Nephron progenitor cell (in vitro differentiated cells): ENCODE measurements around the gene ADAMTSL3.
"Not testable (repeated sequence)": the region's sequence is repeated elsewhere in the genome, so short reads cannot be mapped to it uniquely, and the experiment has no call there.

Experiments
- DNase-seq: peaks from one replicate; pipeline ENCODE4 v3.0.0; 2021
- H3K27ac Mint-ChIP-seq: 2 replicates; pipeline ENCODE4 v1.8.0; 2021; ENCODE audit warnings: mild to moderate bottlenecking, moderate library complexity, mixed read lengths
- H3K27me3 Mint-ChIP-seq: 2 replicates; pipeline ENCODE4 v1.8.0; 2021; ENCODE audit warnings: mild to moderate bottlenecking, low read depth, mixed read lengths; ENCODE audit not compliant: poor library complexity
- H3K36me3 Mint-ChIP-seq: 2 replicates; pipeline ENCODE4 v1.8.0; 2021; ENCODE audit warnings: low read depth, mixed read lengths
- H3K4me1 Mint-ChIP-seq: 2 replicates; pipeline ENCODE4 v1.8.0; 2021; ENCODE audit warnings: mixed read lengths
- H3K4me3 Mint-ChIP-seq: 2 replicates; pipeline ENCODE4 v1.8.0; 2021; ENCODE audit warnings: mild to moderate bottlenecking, moderate library complexity, mixed read lengths
- H3K9me3 Mint-ChIP-seq: 2 replicates; pipeline ENCODE4 v1.8.0; 2021; ENCODE audit warnings: mild to moderate bottlenecking, moderate library complexity, mixed read lengths
- CTCF ChIP-seq: fragments of 200-600 bp; sonication (generic); IDR thresholded peaks from 2 replicates; pipeline ENCODE4 v1.5.0; 2021; ENCODE audit warnings: antibody characterized with exemption

The ADAMTSL3 gene

GRCh38 chr15:84082739-84083138 lies 428.8 kb downstream of the ADAMTSL3 start:
- no peak overlapping the region for H3K27ac Mint-ChIP-seq
- H3K9me3 Mint-ChIP-seq = peaks cover 4% of the 10 kb centered on the region
- TF ChIP-seq CTCF = no peak
- no peak for DNase-seq
- peaks cover 15% of the 10 kb centered on the region for H3K4me1 Mint-ChIP-seq
- no peaks in the 10 kb centered on the region for H3K36me3 Mint-ChIP-seq
- peaks cover 71% of the 10 kb centered on the region for H3K27me3 Mint-ChIP-seq
- H3K4me3 Mint-ChIP-seq = no peak overlapping the region

- H3K4me3 Mint-ChIP-seq, H3K36me3 Mint-ChIP-seq, H3K4me1 Mint-ChIP-seq, H3K9me3 Mint-ChIP-seq, H3K27ac Mint-ChIP-seq, DNase-seq: not testable (repeated sequence)
- peaks cover 40% of the 10 kb centered on the region for H3K27me3 Mint-ChIP-seq
Measured at GRCh38 chr15:84086071-84086470, 432.1 kb downstream of the ADAMTSL3 start.
